Thyroid gland (tissue), 4 donors: ENCODE results near the gene ANKRD6.

Source experiments
- POLR2A ChIP-seq, 2 donors: fragments of 450-650 bp; IDR thresholded peaks; one replicate each; pipeline ENCODE4 v1.6.1; 2017; ENCODE audit warnings: antibody characterized with exemption in 2 of 2, mild to moderate bottlenecking in 2 of 2, moderate library complexity in 1 of 2
- TF ChIP-seq, protein P1 (sequence below), 6 experiments: fragments of 200-600 bp in 3 of 6; fragments of 450-650 bp in 3 of 6; sonication (generic) in 3 of 6; IDR thresholded peaks; one replicate each; pipeline ENCODE4 v1.5.1; 2016 to 2019; ENCODE audit warnings: antibody characterized with exemption in 6 of 6, mild to moderate bottlenecking in 2 of 6, inconsistent platforms in 1 of 6, moderate library complexity in 1 of 6

DNA sequence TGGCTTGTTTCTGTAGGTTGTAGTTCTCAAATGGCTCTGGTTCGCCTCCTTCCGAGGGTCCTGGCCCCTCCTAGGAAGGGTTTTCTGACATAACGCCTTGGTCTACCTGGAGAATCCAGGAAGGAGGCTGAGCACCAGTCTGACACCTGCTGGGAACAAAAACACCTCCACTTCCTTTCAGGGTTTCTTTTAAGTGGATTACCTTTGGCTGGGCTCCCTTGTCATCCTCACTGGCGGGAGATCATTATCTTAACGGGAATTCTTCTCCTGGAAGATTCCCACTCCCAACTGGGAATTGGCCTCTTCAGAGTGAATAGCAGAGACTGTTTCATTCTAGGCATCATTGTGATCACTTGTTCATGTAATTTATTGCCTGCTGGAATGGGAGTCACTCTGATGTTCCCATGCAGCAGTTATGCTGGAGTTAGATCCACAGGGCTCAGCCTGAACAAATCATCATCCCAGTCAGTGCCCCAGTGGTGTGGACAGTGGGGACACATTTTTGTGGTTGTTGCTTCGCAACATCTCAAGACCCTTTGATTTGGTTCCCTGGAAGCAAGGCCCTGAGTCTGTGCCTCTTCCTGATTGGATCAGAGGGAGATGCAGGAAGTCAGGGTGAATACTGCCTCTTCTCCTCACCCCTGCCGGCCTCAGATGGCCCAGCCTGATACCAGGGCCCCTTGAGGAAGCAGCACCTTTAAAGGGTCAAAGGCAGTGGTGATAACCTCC is 156.5 kb downstream of the ANKRD6 start:
- no peak for TF ChIP-seq POLR2A (IDR thresholded peaks at IDR 0.05)
- TF ChIP-seq, protein P1, sequence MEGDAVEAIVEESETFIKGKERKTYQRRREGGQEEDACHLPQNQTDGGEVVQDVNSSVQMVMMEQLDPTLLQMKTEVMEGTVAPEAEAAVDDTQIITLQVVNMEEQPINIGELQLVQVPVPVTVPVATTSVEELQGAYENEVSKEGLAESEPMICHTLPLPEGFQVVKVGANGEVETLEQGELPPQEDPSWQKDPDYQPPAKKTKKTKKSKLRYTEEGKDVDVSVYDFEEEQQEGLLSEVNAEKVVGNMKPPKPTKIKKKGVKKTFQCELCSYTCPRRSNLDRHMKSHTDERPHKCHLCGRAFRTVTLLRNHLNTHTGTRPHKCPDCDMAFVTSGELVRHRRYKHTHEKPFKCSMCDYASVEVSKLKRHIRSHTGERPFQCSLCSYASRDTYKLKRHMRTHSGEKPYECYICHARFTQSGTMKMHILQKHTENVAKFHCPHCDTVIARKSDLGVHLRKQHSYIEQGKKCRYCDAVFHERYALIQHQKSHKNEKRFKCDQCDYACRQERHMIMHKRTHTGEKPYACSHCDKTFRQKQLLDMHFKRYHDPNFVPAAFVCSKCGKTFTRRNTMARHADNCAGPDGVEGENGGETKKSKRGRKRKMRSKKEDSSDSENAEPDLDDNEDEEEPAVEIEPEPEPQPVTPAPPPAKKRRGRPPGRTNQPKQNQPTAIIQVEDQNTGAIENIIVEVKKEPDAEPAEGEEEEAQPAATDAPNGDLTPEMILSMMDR (IDR thresholded peaks at IDR 0.05) = no peak
